Stimulated activated CD8-positive, alpha-beta memory T cell treated with anti-CD3 and anti-CD28 coated beads, Interleukin-12 subunit alpha, Interleukin-12 subunit beta, amount 100 ng/mL, for 1 hour (primary cell): ENCODE measurements around the gene ARF4.
"Not testable (repeated sequence)": the region's sequence is repeated elsewhere in the genome, so short reads cannot be mapped to it uniquely, and the experiment has no call there.

Experiments used
- DNase-seq: peaks from one replicate; pipeline ENCODE4 v3.0.0-alpha.2; 2020; ENCODE audit warnings: low read depth

The ARF4 gene

GRCh38 chr3:57597127-57597923, at the start of gene ARF4:
TSS of gene ARF4 (minus strand) at chr3:57597344. CDS start at chr3:57597140, 204 bp downstream.
- peak; percentile 99 for DNase-seq

GRCh38 chr3:57646723-57647122, 49.6 kb upstream of the ARF4 start:
- no peak for DNase-seq

GRCh38 chr3:57644740-57645139, 47.6 kb upstream of the ARF4 start:
- no peak for DNase-seq

GRCh38 chr3:57637391-57637790, 40.2 kb upstream of the ARF4 start:
- no peak for DNase-seq

GRCh38 chr3:57634259-57634658, 37.1 kb upstream of the ARF4 start:
- not testable (repeated sequence) for DNase-seq

GRCh38 chr3:57627976-57628375, 30.8 kb upstream of the ARF4 start:
- DNase-seq, result no peak

GRCh38 chr3:57624801-57625200, 27.7 kb upstream of the ARF4 start:
- DNase-seq, result no peak

- DNase-seq, result no peak
These were observed 25.2 kb upstream of the ARF4 start for GRCh38 chr3:57622362-57622761.

- no peak for DNase-seq
These were observed 20.6 kb upstream of the ARF4 start for GRCh38 chr3:57617739-57618138.

- no peak for DNase-seq
These were observed 19.1 kb upstream of the ARF4 start for GRCh38 chr3:57616233-57616632.

GRCh38 chr3:57611870-57612269, 14.7 kb upstream of the ARF4 start:
- DNase-seq, result not testable (repeated sequence)

GRCh38 chr3:57605683-57606082, 8.5 kb upstream of the ARF4 start:
- DNase-seq, result no peak

GRCh38 chr3:57604971-57605370, 7.8 kb upstream of the ARF4 start:
- DNase-seq, result no peak

GRCh38 chr3:57600195-57600594, 3.1 kb upstream of the ARF4 start:
- DNase-seq, result no peak

GRCh38 chr3:57598765-57599360, 1.7 kb upstream of the ARF4 start:
- DNase-seq, result no peak

- peak; percentile 49 for DNase-seq
These were observed 533 bp downstream of the ARF4 start for GRCh38 chr3:57596495-57597126.

GRCh38 chr3:57594576-57594975, 2.6 kb downstream of the ARF4 start:
- DNase-seq, result no peak

- DNase-seq, result no peak
These were observed 3.0 kb downstream of the ARF4 start for GRCh38 chr3:57594144-57594543.

- DNase-seq, result no peak
These were observed 4.8 kb downstream of the ARF4 start for GRCh38 chr3:57592306-57592705.

- no peak for DNase-seq
These were observed 9.2 kb downstream of the ARF4 start for GRCh38 chr3:57587905-57588304.

- DNase-seq, result no peak
These were observed 10.4 kb downstream of the ARF4 start for GRCh38 chr3:57586778-57587177.

GRCh38 chr3:57583544-57583943, 13.6 kb downstream of the ARF4 start:
- no peak for DNase-seq

- no peak for DNase-seq
These were observed 14.5 kb downstream of the ARF4 start for GRCh38 chr3:57582474-57583168.
